Measurements from ENCODE around the gene GFOD2.

The GFOD2 gene

DNA sequence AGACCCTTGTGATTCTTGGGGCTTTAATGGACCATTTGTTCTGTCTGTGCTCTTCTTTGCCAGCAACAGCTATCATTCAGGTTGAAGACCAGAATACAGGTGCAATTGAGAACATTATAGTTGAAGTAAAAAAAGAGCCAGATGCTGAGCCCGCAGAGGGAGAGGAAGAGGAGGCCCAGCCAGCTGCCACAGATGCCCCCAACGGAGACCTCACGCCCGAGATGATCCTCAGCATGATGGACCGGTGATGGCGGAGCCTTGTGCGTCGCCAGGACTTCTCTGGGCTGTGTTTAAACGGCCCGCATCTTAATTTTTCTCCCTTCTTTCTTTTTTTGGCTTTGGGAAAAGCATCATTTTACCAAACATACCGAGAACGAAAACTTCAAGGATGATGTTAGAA is 81.5 kb downstream of the GFOD2 start:
- TF ChIP-seq PATZ1 (CRISPR knock-in tag; IDR thresholded peaks at IDR 0.05; ENCODE audit: borderline replicate concordance) (no peak), ZC3H10 (CRISPR knock-in tag; IDR thresholded peaks at IDR 0.05) (no peak), POU6F1 (CRISPR knock-in tag; IDR thresholded peaks at IDR 0.05; ENCODE audit: borderline replicate concordance, low read depth) (no peak), ZNF8 (CRISPR knock-in tag; IDR thresholded peaks at IDR 0.05) (no peak), ZNF70 (CRISPR knock-in tag; IDR thresholded peaks at IDR 0.05) (no peak), ISL1 (CRISPR knock-in tag; IDR thresholded peaks at IDR 0.05) (no peak), GLIS3 (CRISPR knock-in tag; IDR thresholded peaks at IDR 0.05) (no peak), BACH2 (CRISPR knock-in tag; IDR thresholded peaks at IDR 0.05; ENCODE audit: borderline replicate concordance) (no peak), CSRNP3 (CRISPR knock-in tag; IDR thresholded peaks at IDR 0.05) (no peak), RARB (CRISPR knock-in tag; IDR thresholded peaks at IDR 0.05) (no peak), ZFP3 (CRISPR knock-in tag; IDR thresholded peaks at IDR 0.05) (no peak), SNAI2 (CRISPR knock-in tag; IDR thresholded peaks at IDR 0.05) (no peak)
- no peak for ATAC-seq

- TF ChIP-seq CSDC2 (CRISPR knock-in tag; IDR thresholded peaks at IDR 0.05) (no peak), OSR1 (CRISPR knock-in tag; IDR thresholded peaks at IDR 0.05) (no peak)
- ATAC-seq, result no peak
Measured at GRCh38 chr16:67636713-67637112, 82.4 kb downstream of the GFOD2 start.

GRCh38 chr16:67632415-67633172 is 86.5 kb downstream of the GFOD2 start:
- no peak for ATAC-seq

More at GRCh38 chr16:67632415-67633172, 86.5 kb downstream of the GFOD2 start:
- TF ChIP-seq OSR1 (CRISPR knock-in tag; IDR thresholded peaks at IDR 0.05) (no peak), ZNF8 (CRISPR knock-in tag; IDR thresholded peaks at IDR 0.05) (no peak), ZNF70 (CRISPR knock-in tag; IDR thresholded peaks at IDR 0.05) (no peak), RARB (CRISPR knock-in tag; IDR thresholded peaks at IDR 0.05) (no peak), ZFP3 (CRISPR knock-in tag; IDR thresholded peaks at IDR 0.05) (no peak), PATZ1 (CRISPR knock-in tag; IDR thresholded peaks at IDR 0.05; ENCODE audit: borderline replicate concordance) (no peak), SNAI2 (CRISPR knock-in tag; IDR thresholded peaks at IDR 0.05) (no peak), ZFP30 (CRISPR knock-in tag; IDR thresholded peaks at IDR 0.05) (no peak), CSRNP3 (CRISPR knock-in tag; IDR thresholded peaks at IDR 0.05) (no peak), ZC3H10 (CRISPR knock-in tag; IDR thresholded peaks at IDR 0.05) (no peak)
- TF ChIP-seq, protein P1, sequence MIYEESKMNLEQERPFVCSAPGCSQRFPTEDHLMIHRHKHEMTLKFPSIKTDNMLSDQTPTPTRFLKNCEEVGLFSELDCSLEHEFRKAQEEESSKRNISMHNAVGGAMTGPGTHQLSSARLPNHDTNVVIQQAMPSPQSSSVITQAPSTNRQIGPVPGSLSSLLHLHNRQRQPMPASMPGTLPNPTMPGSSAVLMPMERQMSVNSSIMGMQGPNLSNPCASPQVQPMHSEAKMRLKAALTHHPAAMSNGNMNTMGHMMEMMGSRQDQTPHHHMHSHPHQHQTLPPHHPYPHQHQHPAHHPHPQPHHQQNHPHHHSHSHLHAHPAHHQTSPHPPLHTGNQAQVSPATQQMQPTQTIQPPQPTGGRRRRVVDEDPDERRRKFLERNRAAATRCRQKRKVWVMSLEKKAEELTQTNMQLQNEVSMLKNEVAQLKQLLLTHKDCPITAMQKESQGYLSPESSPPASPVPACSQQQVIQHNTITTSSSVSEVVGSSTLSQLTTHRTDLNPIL (CRISPR knock-in tag; IDR thresholded peaks at IDR 0.05; ENCODE audit: low read depth), result no peak

Data from SK-N-SH treated with all-trans-retinoic acid at 6 μM for 48 hours (cell line).